Ishikawa (cell line): ENCODE data around the gene BACH2.

Experiments
- CEBPB ChIP-seq: IDR thresholded peaks from 2 replicates; pipeline ENCODE4 v1.6.1; 2012
- CREB1 ChIP-seq: IDR thresholded peaks from 2 replicates; pipeline ENCODE4 v1.6.1; 2012; ENCODE audit warnings: low read depth
- EGR1 ChIP-seq: IDR thresholded peaks from 2 replicates; pipeline ENCODE4 v1.6.1; 2012
- EP300 ChIP-seq: IDR thresholded peaks from 2 replicates; pipeline ENCODE4 v1.6.1; 2012; ENCODE audit warnings: borderline replicate concordance
- FOXM1 ChIP-seq: IDR thresholded peaks from 2 replicates; pipeline ENCODE4 v1.6.1; 2012; ENCODE audit warnings: low read depth, borderline replicate concordance
- MAX ChIP-seq: IDR thresholded peaks from 2 replicates; pipeline ENCODE4 v1.6.1; 2012
- NFIC ChIP-seq: IDR thresholded peaks from 2 replicates; pipeline ENCODE4 v1.6.1; 2012
- RAD21 ChIP-seq: IDR thresholded peaks from 2 replicates; pipeline ENCODE4 v1.6.1; 2012; ENCODE audit warnings: low read depth
- TAF1 ChIP-seq: IDR thresholded peaks from 2 replicates; pipeline ENCODE4 v1.6.1; 2012; ENCODE audit warnings: low read depth, mild to moderate bottlenecking
- TCF12 ChIP-seq: IDR thresholded peaks from 2 replicates; pipeline ENCODE4 v1.6.1; 2012; ENCODE audit warnings: low read depth
- TEAD4 ChIP-seq: IDR thresholded peaks from 2 replicates; pipeline ENCODE4 v1.6.1; 2012
- USF1 ChIP-seq: IDR thresholded peaks from 2 replicates; pipeline ENCODE4 v1.6.1; 2012
- YY1 ChIP-seq: IDR thresholded peaks from 2 replicates; pipeline ENCODE4 v1.6.1; 2012; ENCODE audit warnings: low read depth
- ZBTB7A ChIP-seq: IDR thresholded peaks from 2 replicates; pipeline ENCODE4 v1.6.1; 2012; ENCODE audit warnings: low read depth
- TF ChIP-seq, protein P1 (sequence below): IDR thresholded peaks from 2 replicates; pipeline ENCODE4 v1.6.1; 2012; ENCODE audit warnings: low read depth, mild to moderate bottlenecking

Gene BACH2

GRCh38 chr6:90048206-90048967 is 248.3 kb downstream of the BACH2 start:
- TF ChIP-seq ZBTB7A (no peak), EP300 (no peak), EGR1 (no peak), USF1 (no peak)

DNA sequence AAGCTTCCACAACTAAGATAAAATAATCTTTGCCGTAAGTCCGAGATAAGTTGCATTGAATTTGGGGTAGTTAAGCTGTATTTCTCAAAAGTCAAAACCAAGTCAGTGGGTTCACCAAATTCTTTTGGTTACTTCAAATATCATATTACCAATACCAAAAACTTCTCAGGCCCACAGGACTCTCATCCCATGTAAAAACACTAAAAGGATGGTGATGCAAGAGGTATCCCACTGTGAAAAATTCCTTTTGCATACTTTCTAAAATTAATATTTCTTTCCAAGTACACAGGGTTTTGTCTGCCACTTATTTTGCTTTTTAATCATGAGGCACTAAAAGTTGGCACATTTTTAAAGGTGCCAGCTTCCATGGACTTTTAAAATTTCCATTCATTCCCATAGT is 251.1 kb downstream of the BACH2 start:
- TF ChIP-seq EP300 = no peak
- no peak for TF ChIP-seq USF1
- no peak for TF ChIP-seq NFIC
- no peak for TF ChIP-seq EGR1
- TF ChIP-seq, protein P1, sequence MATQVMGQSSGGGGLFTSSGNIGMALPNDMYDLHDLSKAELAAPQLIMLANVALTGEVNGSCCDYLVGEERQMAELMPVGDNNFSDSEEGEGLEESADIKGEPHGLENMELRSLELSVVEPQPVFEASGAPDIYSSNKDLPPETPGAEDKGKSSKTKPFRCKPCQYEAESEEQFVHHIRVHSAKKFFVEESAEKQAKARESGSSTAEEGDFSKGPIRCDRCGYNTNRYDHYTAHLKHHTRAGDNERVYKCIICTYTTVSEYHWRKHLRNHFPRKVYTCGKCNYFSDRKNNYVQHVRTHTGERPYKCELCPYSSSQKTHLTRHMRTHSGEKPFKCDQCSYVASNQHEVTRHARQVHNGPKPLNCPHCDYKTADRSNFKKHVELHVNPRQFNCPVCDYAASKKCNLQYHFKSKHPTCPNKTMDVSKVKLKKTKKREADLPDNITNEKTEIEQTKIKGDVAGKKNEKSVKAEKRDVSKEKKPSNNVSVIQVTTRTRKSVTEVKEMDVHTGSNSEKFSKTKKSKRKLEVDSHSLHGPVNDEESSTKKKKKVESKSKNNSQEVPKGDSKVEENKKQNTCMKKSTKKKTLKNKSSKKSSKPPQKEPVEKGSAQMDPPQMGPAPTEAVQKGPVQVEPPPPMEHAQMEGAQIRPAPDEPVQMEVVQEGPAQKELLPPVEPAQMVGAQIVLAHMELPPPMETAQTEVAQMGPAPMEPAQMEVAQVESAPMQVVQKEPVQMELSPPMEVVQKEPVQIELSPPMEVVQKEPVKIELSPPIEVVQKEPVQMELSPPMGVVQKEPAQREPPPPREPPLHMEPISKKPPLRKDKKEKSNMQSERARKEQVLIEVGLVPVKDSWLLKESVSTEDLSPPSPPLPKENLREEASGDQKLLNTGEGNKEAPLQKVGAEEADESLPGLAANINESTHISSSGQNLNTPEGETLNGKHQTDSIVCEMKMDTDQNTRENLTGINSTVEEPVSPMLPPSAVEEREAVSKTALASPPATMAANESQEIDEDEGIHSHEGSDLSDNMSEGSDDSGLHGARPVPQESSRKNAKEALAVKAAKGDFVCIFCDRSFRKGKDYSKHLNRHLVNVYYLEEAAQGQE = no peak
- no peak for TF ChIP-seq ZBTB7A
- TF ChIP-seq YY1 = no peak
- TF ChIP-seq TAF1 = no peak
- no peak for TF ChIP-seq RAD21
- no peak for TF ChIP-seq FOXM1
- TF ChIP-seq MAX = no peak
- no peak for TF ChIP-seq TEAD4
- no peak for TF ChIP-seq CEBPB
- TF ChIP-seq CREB1 = no peak

- TF ChIP-seq CREB1 (no peak), EGR1 (no peak), TEAD4 (no peak), ZBTB7A (no peak), TAF1 (no peak), EP300 (no peak), MAX (no peak), NFIC (no peak), YY1 (no peak), CEBPB (no peak), FOXM1 (no peak), USF1 (no peak), TCF12 (no peak), RAD21 (no peak)
- TF ChIP-seq, protein P1 = no peak
These were observed 251.7 kb downstream of the BACH2 start for GRCh38 chr6:90044833-90045381.

GRCh38 chr6:90044182-90044832 is 252.3 kb downstream of the BACH2 start:
- no peak for TF ChIP-seq ZBTB7A
- TF ChIP-seq TCF12 = no peak
- no peak for TF ChIP-seq CEBPB
- no peak for TF ChIP-seq TEAD4
- no peak for TF ChIP-seq EP300
- TF ChIP-seq, protein P1 = no peak
- TF ChIP-seq MAX = no peak
- TF ChIP-seq NFIC = no peak
- TF ChIP-seq USF1 = no peak
- no peak for TF ChIP-seq EGR1
- no peak for TF ChIP-seq FOXM1
- no peak for TF ChIP-seq TAF1
- no peak for TF ChIP-seq YY1
- TF ChIP-seq RAD21 = no peak
- TF ChIP-seq CREB1 = no peak
